K562 (cell line): ENCODE measurements around the gene GUCA1A. TPM values are rescaled to one million over a fixed set of nuclear protein-coding genes. Genes with fewer than 3 reads are reported as not detected.

Source experiments
- NUFIP1 ChIP-seq: fragments of 450-650 bp; IDR thresholded peaks from 2 replicates; pipeline ENCODE4 v1.6.1; 2018; ENCODE audit not compliant: partially characterized antibody
- STAT5A ChIP-seq: IDR thresholded peaks from 2 replicates; pipeline ENCODE4 v1.6.1; 2012; ENCODE audit warnings: low read length, inconsistent platforms, borderline replicate concordance
- TAL1 ChIP-seq: fragments of 450-650 bp; IDR thresholded peaks from 2 replicates; pipeline ENCODE4 v1.6.1; 2016; ENCODE audit warnings: mild to moderate bottlenecking
- ZFP36 ChIP-seq: fragments of 150-350 bp; IDR thresholded peaks from 2 replicates; pipeline ENCODE4 v1.6.1; 2018; ENCODE audit warnings: low read length, low read depth; ENCODE audit not compliant: partially characterized antibody
- ZNF175 ChIP-seq: fragments of 200-800 bp; sonication (Bioruptor generic); IDR thresholded peaks from 2 replicates; pipeline ENCODE4 v1.6.1; 2016; ENCODE audit warnings: low read depth, mild to moderate bottlenecking, missing genetic modification characterization, missing compliant biosample characterization
- ZNF707 ChIP-seq: fragments of 250-450 bp; sonication (Bioruptor Pico); conservative IDR thresholded peaks from 2 replicates; pipeline ENCODE4 v1.8.0; 2022; ENCODE audit warnings: inconsistent platforms, mild to moderate bottlenecking, moderate library complexity
- polyA plus RNA-seq, 8 experiments: library from polyadenylated mRNA; depleted of rRNA in 4 of 8; stranded (reverse) in 5 of 8; unstranded in 3 of 8; fragments of >200 nt; fragmentation: Nextera tagmentation in 2 of 8; fragmentation: Illumina TruSeq in 1 of 8; extraction: Ambion mirVana in 2 of 8; extraction: Trizol in 1 of 8; gene quantifications; 2 replicates each; pipeline versions ENCODE4 v1.2.1 to v1.2.3, GENCODE V29; 2011 to 2014; ENCODE audit warnings: inconsistent platforms in 1 of 8, missing spikeins in 1 of 8
- total RNA-seq, 7 experiments: library from RNA; depleted of rRNA in 6 of 7; stranded (reverse); fragments of >200 nt in 6 of 7; fragmentation: Illumina TruSeq in 2 of 7; extraction: Trizol in 2 of 7; gene quantifications; 2 replicates each; pipeline versions ENCODE4 v1.2.1 to v1.2.3, GENCODE V29; 2011 to 2021; ENCODE audit warnings: low replicate concordance in 1 of 7
- TF ChIP-seq, protein P1 (sequence below): fragments of 450-650 bp; IDR thresholded peaks from 2 replicates; pipeline ENCODE4 v1.6.1; 2016; ENCODE audit warnings: low read depth
- TF ChIP-seq, protein P2 (sequence below), 2 experiments: fragments of 200-800 bp in 1 of 2; sonication (Bioruptor generic) in 1 of 2; sonication (generic) in 1 of 2; formaldehyde crosslinking in 1 of 2; IDR thresholded peaks in 1 of 2; conservative IDR thresholded peaks in 1 of 2; 2 replicates each; pipeline versions ENCODE4 v1.5.0 to v1.6.1; 2016 to 2020; ENCODE audit warnings: missing compliant biosample characterization in 1 of 2, missing genetic modification characterization in 1 of 2, missing genetic modification reagents in 1 of 2
- TF ChIP-seq, protein P3 (sequence below): sonication (generic); formaldehyde crosslinking; IDR thresholded peaks from 2 replicates; pipeline ENCODE4 v1.8.0; 2023; ENCODE audit warnings: missing genetic modification reagents, mild to moderate bottlenecking, borderline replicate concordance
- TF ChIP-seq, protein P4 (sequence below): fragments of 250-450 bp; sonication (Bioruptor Pico); IDR thresholded peaks from 2 replicates; pipeline ENCODE4 v1.8.0; 2022; ENCODE audit warnings: moderate library complexity, mild to moderate bottlenecking, inconsistent platforms

Gene GUCA1A
- total and polyA plus RNA-seq, 9 of the 15 experiments (the other 6 are each of a cell fraction or from before 2014, with no cell fraction given): not detected

DNA sequence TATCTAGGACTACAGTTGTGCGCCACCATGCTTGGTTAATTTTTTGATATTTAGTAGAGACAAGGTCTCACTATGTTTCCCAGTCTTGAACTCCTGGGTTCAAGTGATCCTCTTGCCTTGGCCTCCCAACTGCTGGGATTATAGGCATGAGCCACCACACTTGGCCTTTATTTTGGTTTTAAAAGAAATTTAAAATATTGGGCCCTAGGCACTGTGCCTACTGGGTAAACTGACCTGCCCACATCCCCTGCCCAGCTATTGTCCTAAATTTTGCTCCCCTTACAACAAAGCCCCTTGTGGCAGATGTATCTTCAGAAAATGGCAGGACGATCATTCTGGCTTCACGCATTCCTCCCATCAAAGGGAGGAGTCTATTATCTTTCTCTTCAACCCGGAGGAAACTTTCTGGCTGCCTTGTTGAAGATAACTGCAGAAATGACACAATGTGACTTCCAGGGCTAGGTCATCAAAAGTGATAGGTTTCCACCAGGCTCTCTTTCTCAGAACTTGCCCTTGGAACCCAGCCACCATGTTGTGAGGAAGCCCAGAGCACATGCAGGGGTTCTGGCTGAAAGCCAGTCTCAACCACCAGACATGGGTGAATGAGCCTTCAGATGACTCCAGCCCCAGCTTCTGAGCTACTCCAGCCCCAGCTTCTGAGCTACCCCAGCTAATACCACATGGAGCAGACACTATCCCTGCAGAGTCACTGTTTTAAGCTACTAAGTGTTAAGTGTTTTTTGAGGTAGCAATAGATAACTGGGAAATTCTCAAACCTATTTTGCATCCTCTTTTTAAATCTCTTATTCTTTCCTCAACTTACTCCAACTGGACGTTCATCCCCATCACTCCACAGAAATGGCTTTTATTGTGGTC is 26.2 kb downstream of the GUCA1A start (continued):
- TF ChIP-seq, protein P1, sequence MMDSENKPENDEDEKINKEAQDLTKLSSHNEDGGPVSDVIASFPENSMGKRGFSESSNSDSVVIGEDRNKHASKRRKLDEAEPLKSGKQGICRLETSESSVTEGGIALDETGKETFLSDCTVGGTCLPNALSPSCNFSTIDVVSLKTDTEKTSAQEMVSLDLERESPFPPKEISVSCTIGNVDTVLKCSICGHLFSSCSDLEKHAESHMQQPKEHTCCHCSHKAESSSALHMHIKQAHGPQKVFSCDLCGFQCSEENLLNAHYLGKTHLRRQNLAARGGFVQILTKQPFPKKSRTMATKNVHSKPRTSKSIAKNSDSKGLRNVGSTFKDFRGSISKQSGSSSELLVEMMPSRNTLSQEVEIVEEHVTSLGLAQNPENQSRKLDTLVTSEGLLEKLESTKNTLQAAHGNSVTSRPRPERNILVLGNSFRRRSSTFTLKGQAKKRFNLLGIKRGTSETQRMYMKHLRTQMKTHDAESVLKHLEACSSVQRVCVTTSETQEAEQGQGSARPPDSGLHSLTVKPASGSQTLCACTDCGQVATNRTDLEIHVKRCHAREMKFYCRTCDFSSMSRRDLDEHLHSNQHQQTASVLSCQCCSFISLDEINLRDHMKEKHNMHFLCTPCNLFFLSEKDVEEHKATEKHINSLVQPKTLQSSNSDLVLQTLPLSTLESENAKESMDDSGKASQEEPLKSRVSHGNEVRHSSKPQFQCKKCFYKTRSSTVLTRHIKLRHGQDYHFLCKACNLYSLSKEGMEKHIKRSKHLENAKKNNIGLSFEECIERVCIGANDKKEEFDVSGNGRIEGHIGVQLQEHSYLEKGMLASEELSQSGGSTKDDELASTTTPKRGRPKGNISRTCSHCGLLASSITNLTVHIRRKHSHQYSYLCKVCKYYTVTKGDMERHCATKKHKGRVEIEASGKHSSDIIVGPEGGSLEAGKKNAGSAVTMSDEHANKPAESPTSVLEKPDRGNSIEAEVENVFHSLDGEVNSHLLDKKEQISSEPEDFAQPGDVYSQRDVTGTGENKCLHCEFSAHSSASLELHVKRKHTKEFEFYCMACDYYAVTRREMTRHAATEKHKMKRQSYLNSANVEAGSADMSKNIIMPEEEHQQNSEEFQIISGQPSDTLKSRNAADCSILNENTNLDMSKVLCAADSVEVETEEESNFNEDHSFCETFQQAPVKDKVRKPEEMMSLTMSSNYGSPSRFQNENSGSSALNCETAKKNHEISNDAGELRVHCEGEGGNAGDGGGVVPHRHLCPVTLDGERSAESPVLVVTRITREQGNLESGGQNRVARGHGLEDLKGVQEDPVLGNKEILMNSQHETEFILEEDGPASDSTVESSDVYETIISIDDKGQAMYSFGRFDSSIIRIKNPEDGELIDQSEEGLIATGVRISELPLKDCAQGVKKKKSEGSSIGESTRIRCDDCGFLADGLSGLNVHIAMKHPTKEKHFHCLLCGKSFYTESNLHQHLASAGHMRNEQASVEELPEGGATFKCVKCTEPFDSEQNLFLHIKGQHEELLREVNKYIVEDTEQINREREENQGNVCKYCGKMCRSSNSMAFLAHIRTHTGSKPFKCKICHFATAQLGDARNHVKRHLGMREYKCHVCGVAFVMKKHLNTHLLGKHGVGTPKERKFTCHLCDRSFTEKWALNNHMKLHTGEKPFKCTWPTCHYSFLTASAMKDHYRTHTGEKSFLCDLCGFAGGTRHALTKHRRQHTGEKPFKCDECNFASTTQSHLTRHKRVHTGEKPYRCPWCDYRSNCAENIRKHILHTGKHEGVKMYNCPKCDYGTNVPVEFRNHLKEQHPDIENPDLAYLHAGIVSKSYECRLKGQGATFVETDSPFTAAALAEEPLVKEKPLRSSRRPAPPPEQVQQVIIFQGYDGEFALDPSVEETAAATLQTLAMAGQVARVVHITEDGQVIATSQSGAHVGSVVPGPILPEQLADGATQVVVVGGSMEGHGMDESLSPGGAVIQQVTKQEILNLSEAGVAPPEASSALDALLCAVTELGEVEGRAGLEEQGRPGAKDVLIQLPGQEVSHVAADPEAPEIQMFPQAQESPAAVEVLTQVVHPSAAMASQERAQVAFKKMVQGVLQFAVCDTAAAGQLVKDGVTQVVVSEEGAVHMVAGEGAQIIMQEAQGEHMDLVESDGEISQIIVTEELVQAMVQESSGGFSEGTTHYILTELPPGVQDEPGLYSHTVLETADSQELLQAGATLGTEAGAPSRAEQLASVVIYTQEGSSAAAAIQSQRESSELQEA: no peak
- peak; percentile 99 for TF ChIP-seq STAT5A
- TF ChIP-seq, protein P2, sequence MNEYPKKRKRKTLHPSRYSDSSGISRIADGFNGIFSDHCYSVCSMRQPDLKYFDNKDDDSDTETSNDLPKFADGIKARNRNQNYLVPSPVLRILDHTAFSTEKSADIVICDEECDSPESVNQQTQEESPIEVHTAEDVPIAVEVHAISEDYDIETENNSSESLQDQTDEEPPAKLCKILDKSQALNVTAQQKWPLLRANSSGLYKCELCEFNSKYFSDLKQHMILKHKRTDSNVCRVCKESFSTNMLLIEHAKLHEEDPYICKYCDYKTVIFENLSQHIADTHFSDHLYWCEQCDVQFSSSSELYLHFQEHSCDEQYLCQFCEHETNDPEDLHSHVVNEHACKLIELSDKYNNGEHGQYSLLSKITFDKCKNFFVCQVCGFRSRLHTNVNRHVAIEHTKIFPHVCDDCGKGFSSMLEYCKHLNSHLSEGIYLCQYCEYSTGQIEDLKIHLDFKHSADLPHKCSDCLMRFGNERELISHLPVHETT (CRISPR knock-in tag; conservative IDR thresholded peaks at IDR 0.05 in 1 of 2, IDR thresholded peaks at IDR 0.05 in 1 of 2): peak in 1 of 2 experiments; percentile 82; a peak in 2 of 4 replicates
- peak; percentile 58; the same call in 1 of the 2 replicates for TF ChIP-seq ZNF175
- peak; percentile 57 for TF ChIP-seq ZFP36
- TF ChIP-seq ZNF707 (CRISPR knock-in tag): no peak
- TF ChIP-seq, protein P3, sequence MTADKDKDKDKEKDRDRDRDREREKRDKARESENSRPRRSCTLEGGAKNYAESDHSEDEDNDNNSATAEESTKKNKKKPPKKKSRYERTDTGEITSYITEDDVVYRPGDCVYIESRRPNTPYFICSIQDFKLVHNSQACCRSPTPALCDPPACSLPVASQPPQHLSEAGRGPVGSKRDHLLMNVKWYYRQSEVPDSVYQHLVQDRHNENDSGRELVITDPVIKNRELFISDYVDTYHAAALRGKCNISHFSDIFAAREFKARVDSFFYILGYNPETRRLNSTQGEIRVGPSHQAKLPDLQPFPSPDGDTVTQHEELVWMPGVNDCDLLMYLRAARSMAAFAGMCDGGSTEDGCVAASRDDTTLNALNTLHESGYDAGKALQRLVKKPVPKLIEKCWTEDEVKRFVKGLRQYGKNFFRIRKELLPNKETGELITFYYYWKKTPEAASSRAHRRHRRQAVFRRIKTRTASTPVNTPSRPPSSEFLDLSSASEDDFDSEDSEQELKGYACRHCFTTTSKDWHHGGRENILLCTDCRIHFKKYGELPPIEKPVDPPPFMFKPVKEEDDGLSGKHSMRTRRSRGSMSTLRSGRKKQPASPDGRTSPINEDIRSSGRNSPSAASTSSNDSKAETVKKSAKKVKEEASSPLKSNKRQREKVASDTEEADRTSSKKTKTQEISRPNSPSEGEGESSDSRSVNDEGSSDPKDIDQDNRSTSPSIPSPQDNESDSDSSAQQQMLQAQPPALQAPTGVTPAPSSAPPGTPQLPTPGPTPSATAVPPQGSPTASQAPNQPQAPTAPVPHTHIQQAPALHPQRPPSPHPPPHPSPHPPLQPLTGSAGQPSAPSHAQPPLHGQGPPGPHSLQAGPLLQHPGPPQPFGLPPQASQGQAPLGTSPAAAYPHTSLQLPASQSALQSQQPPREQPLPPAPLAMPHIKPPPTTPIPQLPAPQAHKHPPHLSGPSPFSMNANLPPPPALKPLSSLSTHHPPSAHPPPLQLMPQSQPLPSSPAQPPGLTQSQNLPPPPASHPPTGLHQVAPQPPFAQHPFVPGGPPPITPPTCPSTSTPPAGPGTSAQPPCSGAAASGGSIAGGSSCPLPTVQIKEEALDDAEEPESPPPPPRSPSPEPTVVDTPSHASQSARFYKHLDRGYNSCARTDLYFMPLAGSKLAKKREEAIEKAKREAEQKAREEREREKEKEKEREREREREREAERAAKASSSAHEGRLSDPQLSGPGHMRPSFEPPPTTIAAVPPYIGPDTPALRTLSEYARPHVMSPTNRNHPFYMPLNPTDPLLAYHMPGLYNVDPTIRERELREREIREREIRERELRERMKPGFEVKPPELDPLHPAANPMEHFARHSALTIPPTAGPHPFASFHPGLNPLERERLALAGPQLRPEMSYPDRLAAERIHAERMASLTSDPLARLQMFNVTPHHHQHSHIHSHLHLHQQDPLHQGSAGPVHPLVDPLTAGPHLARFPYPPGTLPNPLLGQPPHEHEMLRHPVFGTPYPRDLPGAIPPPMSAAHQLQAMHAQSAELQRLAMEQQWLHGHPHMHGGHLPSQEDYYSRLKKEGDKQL: no peak
- TF ChIP-seq, protein P4, sequence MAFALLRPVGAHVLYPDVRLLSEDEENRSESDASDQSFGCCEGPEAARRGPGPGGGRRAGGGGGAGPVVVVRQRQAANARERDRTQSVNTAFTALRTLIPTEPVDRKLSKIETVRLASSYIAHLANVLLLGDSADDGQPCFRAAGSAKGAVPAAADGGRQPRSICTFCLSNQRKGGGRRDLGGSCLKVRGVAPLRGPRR (CRISPR knock-in tag): no peak
- peak; percentile 98 for TF ChIP-seq TAL1
- peak; percentile 81 for TF ChIP-seq NUFIP1
